Stimulated activated naive B cell treated with anti-CD40 and anti-IgM and Interleukin-4, amounts not matched to agents 10 μg/mL and 1 μg/mL and 100 μg/mL, for 72 hours (primary cell): ENCODE results near the gene ACVR1.

Experiments
- ATAC-seq, 2 donors: fragments of 150-1000 bp; cut with Tn5 transposase; replicated peaks; 2 replicates each; pipeline ENCODE4 v1.10.0; 2021; ENCODE audit warnings: moderate library complexity in 1 of 2
- DNase-seq: peaks from one replicate; pipeline ENCODE4 v3.0.0; 2021
- H3K27ac Mint-ChIP-seq: one replicate; pipeline ENCODE4 v1.8.0; 2022; ENCODE audit warnings: mild to moderate bottlenecking, mixed read lengths
- H3K27me3 Mint-ChIP-seq, 2 donors: one replicate each; pipeline ENCODE4 v1.8.0; 2022; ENCODE audit warnings: mixed read lengths in 2 of 2
- H3K36me3 Mint-ChIP-seq, 2 donors: one replicate each; pipeline ENCODE4 v1.8.0; 2022; ENCODE audit warnings: mixed read lengths in 2 of 2, mild to moderate bottlenecking in 1 of 2
- H3K4me1 Mint-ChIP-seq, 2 donors: one replicate each; pipeline ENCODE4 v1.8.0; 2022; ENCODE audit warnings: mixed read lengths in 2 of 2, mild to moderate bottlenecking in 1 of 2
- H3K4me3 Mint-ChIP-seq, 2 donors: one replicate each; pipeline ENCODE4 v1.8.0; 2022; ENCODE audit warnings: mild to moderate bottlenecking in 2 of 2, mixed read lengths in 2 of 2, moderate library complexity in 1 of 2
- H3K9me3 Mint-ChIP-seq, 2 donors: one replicate each; pipeline ENCODE4 v1.8.0; 2022; ENCODE audit warnings: mixed read lengths in 2 of 2, mild to moderate bottlenecking in 1 of 2

The ACVR1 gene

GRCh38 chr2:157820193-157820592 is 55.9 kb downstream of the ACVR1 start:
- Mint-ChIP-seq H3K4me3 (no peak overlapping the region), H3K27me3 (no peaks in the 10 kb centered on the region), H3K36me3 (peaks cover 31 to 35% of the 10 kb centered on the region in 2 donors), H3K27ac (no peak overlapping the region), H3K4me1 (no peaks in the 10 kb centered on the region), H3K9me3 (no peaks in the 10 kb centered on the region)
- ATAC-seq (no peak), DNase-seq (no peak)

- no peaks in the 10 kb centered on the region for H3K27me3 Mint-ChIP-seq
- no peak overlapping the region for H3K27ac Mint-ChIP-seq
- no peak overlapping the region for H3K4me3 Mint-ChIP-seq
- H3K36me3 Mint-ChIP-seq, result peaks cover 27 to 31% of the 10 kb centered on the region in 2 donors
- no peaks in the 10 kb centered on the region for H3K4me1 Mint-ChIP-seq
- DNase-seq (no peak), ATAC-seq (no peak)
- no peaks in the 10 kb centered on the region for H3K9me3 Mint-ChIP-seq
These were observed 56.4 kb downstream of the ACVR1 start for GRCh38 chr2:157819761-157820160.

GRCh38 chr2:157818227-157818626 is 57.9 kb downstream of the ACVR1 start:
- Mint-ChIP-seq H3K9me3 (no peaks in the 10 kb centered on the region), H3K4me3 (no peak overlapping the region), H3K36me3 (peaks cover 26 to 27% of the 10 kb centered on the region in 2 donors), H3K4me1 (no peaks in the 10 kb centered on the region), H3K27ac (no peak overlapping the region), H3K27me3 (no peaks in the 10 kb centered on the region)
- DNase-seq, result no peak
- no peak for ATAC-seq

- Mint-ChIP-seq H3K9me3 (no peaks in the 10 kb centered on the region), H3K27ac (no peak overlapping the region)
These were observed 60.7 kb downstream of the ACVR1 start for GRCh38 chr2:157815421-157815820.

GRCh38 chr2:157813467-157813866 is 62.7 kb downstream of the ACVR1 start:
- H3K27ac Mint-ChIP-seq, result no peak overlapping the region
- H3K27me3 Mint-ChIP-seq, result no peaks in the 10 kb centered on the region
- peaks cover 33 to 39% of the 10 kb centered on the region in 2 donors for H3K36me3 Mint-ChIP-seq
- no peak overlapping the region for H3K4me3 Mint-ChIP-seq
- ATAC-seq (no peak), DNase-seq (no peak)
- H3K9me3 Mint-ChIP-seq, result no peaks in the 10 kb centered on the region
- peaks cover 2 to 15% of the 10 kb centered on the region in 2 donors for H3K4me1 Mint-ChIP-seq

More at GRCh38 chr2:157815421-157815820, 60.7 kb downstream of the ACVR1 start:
- Mint-ChIP-seq H3K4me1 (peaks cover 2 to 10% of the 10 kb centered on the region in 2 donors), H3K27me3 (no peaks in the 10 kb centered on the region), H3K36me3 (peaks cover 30 to 35% of the 10 kb centered on the region in 2 donors), H3K4me3 (no peak overlapping the region)
- ATAC-seq, result no peak
- no peak for DNase-seq

- Mint-ChIP-seq H3K4me3 (no peak overlapping the region), H3K9me3 (no peaks in the 10 kb centered on the region), H3K4me1 (peaks cover 2 to 15% of the 10 kb centered on the region in 2 donors), H3K36me3 (peaks cover 17 to 18% of the 10 kb centered on the region in 2 donors), H3K27ac (no peak overlapping the region), H3K27me3 (no peaks in the 10 kb centered on the region)
- DNase-seq, result no peak
- ATAC-seq, result no peak
These were observed 66.1 kb downstream of the ACVR1 start for GRCh38 chr2:157810037-157810436.

- Mint-ChIP-seq H3K9me3 (no peaks in the 10 kb centered on the region), H3K27me3 (no peaks in the 10 kb centered on the region), H3K27ac (no peak overlapping the region), H3K36me3 (peaks cover 14 to 18% of the 10 kb centered on the region in 2 donors), H3K4me3 (no peak overlapping the region), H3K4me1 (peaks cover 2 to 15% of the 10 kb centered on the region in 2 donors)
- DNase-seq, result no peak
- no peak for ATAC-seq
These were observed 66.9 kb downstream of the ACVR1 start for GRCh38 chr2:157809212-157809611.

GRCh38 chr2:157808421-157808820 is 67.7 kb downstream of the ACVR1 start:
- Mint-ChIP-seq H3K27ac (no peak overlapping the region), H3K36me3 (peaks cover 14 to 18% of the 10 kb centered on the region in 2 donors)
- no peak for DNase-seq

GRCh38 chr2:157806426-157807077 is 69.6 kb downstream of the ACVR1 start:
- H3K9me3 Mint-ChIP-seq, result no peaks in the 10 kb centered on the region
- H3K4me1 Mint-ChIP-seq, result peaks cover 1 to 8% of the 10 kb centered on the region in 2 donors
- H3K4me3 Mint-ChIP-seq, result no peak overlapping the region
- ATAC-seq, result no peak
- no peak overlapping the region for H3K27ac Mint-ChIP-seq
- H3K27me3 Mint-ChIP-seq, result no peaks in the 10 kb centered on the region
- H3K36me3 Mint-ChIP-seq, result peaks cover 12 to 16% of the 10 kb centered on the region in 2 donors
- no peak for DNase-seq

More at GRCh38 chr2:157808421-157808820, 67.7 kb downstream of the ACVR1 start:
- H3K4me1 Mint-ChIP-seq, result peaks cover 2 to 15% of the 10 kb centered on the region in 2 donors
- no peaks in the 10 kb centered on the region for H3K9me3 Mint-ChIP-seq
- no peak for ATAC-seq
- H3K27me3 Mint-ChIP-seq, result no peaks in the 10 kb centered on the region
- no peak overlapping the region for H3K4me3 Mint-ChIP-seq

- DNase-seq (no peak), ATAC-seq (no peak)
- H3K27ac Mint-ChIP-seq, result no peak overlapping the region
- H3K27me3 Mint-ChIP-seq, result no peaks in the 10 kb centered on the region
- H3K4me1 Mint-ChIP-seq, result peaks cover 0 to 6% of the 10 kb centered on the region in 2 donors
- peaks cover 12 to 14% of the 10 kb centered on the region in 2 donors for H3K36me3 Mint-ChIP-seq
- H3K4me3 Mint-ChIP-seq, result no peak overlapping the region
- H3K9me3 Mint-ChIP-seq, result no peaks in the 10 kb centered on the region
These were observed 70.6 kb downstream of the ACVR1 start for GRCh38 chr2:157805519-157805918.

GRCh38 chr2:157804355-157804754 is 71.8 kb downstream of the ACVR1 start:
- Mint-ChIP-seq H3K27ac (no peak overlapping the region), H3K4me3 (no peak overlapping the region), H3K27me3 (no peaks in the 10 kb centered on the region), H3K4me1 (peaks cover 0 to 3% of the 10 kb centered on the region in 2 donors), H3K9me3 (no peaks in the 10 kb centered on the region), H3K36me3 (peaks cover 14 to 15% of the 10 kb centered on the region in 2 donors)
- ATAC-seq (no peak), DNase-seq (no peak)

GRCh38 chr2:157803952-157804351 is 72.2 kb downstream of the ACVR1 start:
- DNase-seq, result no peak
- no peak for ATAC-seq
- no peaks in the 10 kb centered on the region for H3K4me1 Mint-ChIP-seq
- no peak overlapping the region for H3K27ac Mint-ChIP-seq
- peaks cover 12 to 14% of the 10 kb centered on the region in 2 donors for H3K36me3 Mint-ChIP-seq
- H3K9me3 Mint-ChIP-seq, result no peaks in the 10 kb centered on the region
- no peak overlapping the region for H3K4me3 Mint-ChIP-seq
- H3K27me3 Mint-ChIP-seq, result no peaks in the 10 kb centered on the region

- Mint-ChIP-seq H3K4me3 (no peak overlapping the region), H3K36me3 (peaks cover 12 to 14% of the 10 kb centered on the region in 2 donors), H3K4me1 (no peaks in the 10 kb centered on the region), H3K27me3 (no peaks in the 10 kb centered on the region), H3K27ac (no peak overlapping the region), H3K9me3 (no peaks in the 10 kb centered on the region)
- DNase-seq (no peak), ATAC-seq (no peak)
These were observed 72.7 kb downstream of the ACVR1 start for GRCh38 chr2:157803476-157803875.

GRCh38 chr2:157800838-157801495 is 75.2 kb downstream of the ACVR1 start:
- Mint-ChIP-seq H3K4me3 (no peak overlapping the region), H3K9me3 (no peaks in the 10 kb centered on the region), H3K4me1 (no peaks in the 10 kb centered on the region), H3K36me3 (peaks cover 11 to 13% of the 10 kb centered on the region in 2 donors), H3K27me3 (no peaks in the 10 kb centered on the region), H3K27ac (no peak overlapping the region)
- no peak for ATAC-seq
- no peak for DNase-seq

GRCh38 chr2:157793053-157793612 is 83.0 kb downstream of the ACVR1 start:
- Mint-ChIP-seq H3K36me3 (peaks cover 3 to 13% of the 10 kb centered on the region in 2 donors), H3K27me3 (no peaks in the 10 kb centered on the region), H3K9me3 (no peaks in the 10 kb centered on the region), H3K4me1 (peaks cover 0 to 5% of the 10 kb centered on the region in 2 donors), H3K4me3 (no peak overlapping the region), H3K27ac (no peak overlapping the region)
- no peak for DNase-seq
- ATAC-seq, result no peak
